CD4-positive, alpha-beta T cell treated with Interleukin-1 beta for 1 hour (primary cell): ENCODE measurements around the gene AKT3.
A peak's percentile ranks its signal among the peaks of the same experiment; 100 is the strongest.
"Not testable (repeated sequence)": the region's sequence is repeated elsewhere in the genome, so short reads cannot be mapped to it uniquely, and the experiment has no call there.

ENCODE experiments used
- DNase-seq, 2 donors: peaks; one replicate each; pipeline ENCODE4 v3.0.0-alpha.2; 2020 to 2022

The AKT3 gene

GRCh38 chr1:243772361-243773050, 77.5 kb downstream of the AKT3 start:
- DNase-seq: not testable (repeated sequence)

GRCh38 chr1:243770860-243771259, 79.2 kb downstream of the AKT3 start:
- no peak for DNase-seq

- DNase-seq: no peak
These were observed 84.4 kb downstream of the AKT3 start for GRCh38 chr1:243765676-243766075.

- DNase-seq: no peak
These were observed 86.2 kb downstream of the AKT3 start for GRCh38 chr1:243763806-243764205.

GRCh38 chr1:243758647-243759046, 91.4 kb downstream of the AKT3 start:
- no peak for DNase-seq

GRCh38 chr1:243756529-243756928, 93.5 kb downstream of the AKT3 start:
- DNase-seq: no peak

GRCh38 chr1:243754348-243754747, 95.7 kb downstream of the AKT3 start:
- no peak for DNase-seq

- DNase-seq: no peak
These were observed 98.5 kb downstream of the AKT3 start for GRCh38 chr1:243751506-243751905.

- DNase-seq: peak in 1 of 2 donors; percentile 69
These were observed 101.2 kb downstream of the AKT3 start for GRCh38 chr1:243748706-243749283.

- DNase-seq: no peak
These were observed 101.8 kb downstream of the AKT3 start for GRCh38 chr1:243748227-243748626.

- DNase-seq: no peak
These were observed 103.3 kb downstream of the AKT3 start for GRCh38 chr1:243746751-243747150.

- DNase-seq: no peak
These were observed 104.7 kb downstream of the AKT3 start for GRCh38 chr1:243745356-243745755.

GRCh38 chr1:243742819-243743218, 107.2 kb downstream of the AKT3 start:
- DNase-seq: no peak

GRCh38 chr1:243740255-243740999, 109.6 kb downstream of the AKT3 start:
- DNase-seq: no peak

- DNase-seq: no peak
These were observed 110.6 kb downstream of the AKT3 start for GRCh38 chr1:243739335-243740003.

GRCh38 chr1:243738020-243738419, 112.0 kb downstream of the AKT3 start:
- no peak for DNase-seq

- no peak for DNase-seq
These were observed 114.6 kb downstream of the AKT3 start for GRCh38 chr1:243735457-243735856.

- no peak for DNase-seq
These were observed 115.7 kb downstream of the AKT3 start for GRCh38 chr1:243734308-243734695.

- no peak for DNase-seq
These were observed 116.3 kb downstream of the AKT3 start for GRCh38 chr1:243733670-243734307.

- no peak for DNase-seq
These were observed 117.4 kb downstream of the AKT3 start for GRCh38 chr1:243732637-243733036.

GRCh38 chr1:243731974-243732625, 117.9 kb downstream of the AKT3 start:
- peak in 1 of 2 donors; percentile 28 for DNase-seq

GRCh38 chr1:243731301-243731891, 118.6 kb downstream of the AKT3 start:
- DNase-seq: peak in 1 of 2 donors; percentile 55
